HepG2 (cell line): Measurements from ENCODE around the gene FGD3. TPM values are rescaled to one million over a fixed set of nuclear protein-coding genes. Genes with fewer than 3 reads are reported as not detected.

Experiments used
- ATAC-seq: fragments of 200-7000 bp; cut with Tn5 transposase; 3 replicates; pipeline ENCODE4 v1.9.1; 2020; ENCODE audit warnings: mild to moderate bottlenecking, moderate library complexity
- BruUV-seq: library from RNA; stranded (reverse); fragments of 400-500 nt; replicated peaks from 2 replicates; lab custom pipeline; 2021; lab: Mats Ljungman, UMichigan
- CTCF ChIA-PET: fragments of 300-600 bp; formaldehyde crosslinking; extraction: SDS; loops from one replicate; lab custom pipeline; 2021; ENCODE audit warnings: low total read pairs, inconsistent platforms, low intra/inter-chr PET ratio; lab: Yijun Ruan, JAX
- POLR2A ChIA-PET: fragments of 350-600 bp; sonication (Branson Sonifier 250); formaldehyde crosslinking; loops from one replicate; lab custom pipeline; 2020; ENCODE audit warnings: antibody characterized with exemption, inconsistent platforms; lab: Yijun Ruan, JAX
- DNase-seq: peaks from one replicate; pipeline ENCODE4 v3.0.0-alpha.2; 2015; ENCODE audit warnings: low spot score
- FAIRE-seq: peaks from 3 replicates; lab custom pipeline; 2011; peaks lifted over from hg19 to GRCh38; lab: Jason Lieb, UNC
- H2AFZ ChIP-seq: one replicate; pipeline ENCODE4 v1.6.1; 2011; ENCODE audit warnings: low read length, inconsistent platforms
- H3K27ac ChIP-seq: fragments of 300-600 bp; 3 replicates; pipeline ENCODE4 v1.8.0; 2011; ENCODE audit warnings: mixed run types, mild to moderate bottlenecking, mixed read lengths, low read length, inconsistent platforms; ENCODE audit not compliant: insufficient read depth; ENCODE audit errors: extremely low read length
- H3K27me3 ChIP-seq, 2 experiments: fragments of 200-600 bp in 1 of 2; 2 replicates in 1 of 2; 3 replicates in 1 of 2; pipeline versions ENCODE4 v1.6.0 to v1.8.0; 2011; ENCODE audit warnings: low read length in 2 of 2, mild to moderate bottlenecking in 2 of 2, moderate library complexity in 2 of 2, inconsistent platforms in 1 of 2; ENCODE audit not compliant: insufficient read depth in 2 of 2, control insufficient read depth in 1 of 2
- H3K36me3 ChIP-seq, 2 experiments: fragments of 200-600 bp in 1 of 2; replicated peaks in 1 of 2; 2 replicates in 1 of 2; 3 replicates in 1 of 2; pipeline versions ENCODE4 v1.5.1 to v1.8.0; 2011; ENCODE audit warnings: low read length in 2 of 2, inconsistent platforms in 1 of 2; ENCODE audit not compliant: insufficient read depth in 2 of 2, control insufficient read depth in 1 of 2
- H3K4me1 ChIP-seq: 2 replicates; pipeline ENCODE4 v1.5.1; 2012; ENCODE audit warnings: low read length, inconsistent platforms; ENCODE audit not compliant: insufficient read depth
- H3K4me2 ChIP-seq: 2 replicates; pipeline ENCODE4 v1.6.0; 2011; ENCODE audit warnings: low read depth, low read length, inconsistent platforms
- H3K4me3 ChIP-seq, 3 experiments: fragments of 200-600 bp in 1 of 3; sonication (generic), shearing (Covaris generic) in 1 of 3; replicated peaks in 1 of 3; 2 replicates each; pipeline ENCODE4 v1.5.1; 2011 to 2016; ENCODE audit warnings: low read length in 3 of 3, inconsistent platforms in 2 of 3, low read depth in 2 of 3, mild to moderate bottlenecking in 2 of 3, control low read depth in 1 of 3, mixed read lengths in 1 of 3; ENCODE audit not compliant: insufficient read depth in 1 of 3
- H3K79me2 ChIP-seq: one replicate; pipeline ENCODE4 v1.6.1; 2011; ENCODE audit warnings: low read length, inconsistent platforms; ENCODE audit not compliant: insufficient read depth
- H3K9ac ChIP-seq: 2 replicates; pipeline ENCODE4 v1.6.0; 2011; ENCODE audit warnings: mild to moderate bottlenecking, low read depth, low read length, inconsistent platforms; ENCODE audit not compliant: insufficient read depth
- H3K9me3 ChIP-seq: 2 replicates; pipeline ENCODE4 v1.5.1; 2012; ENCODE audit warnings: mild to moderate bottlenecking, low read length
- H4K20me1 ChIP-seq: 2 replicates; pipeline ENCODE4 v1.6.0; 2011; ENCODE audit warnings: inconsistent platforms, mild to moderate bottlenecking, low read length, moderate library complexity; ENCODE audit not compliant: insufficient read depth
- AGO1 ChIP-seq: fragments of 200-400 bp; formaldehyde crosslinking; IDR thresholded peaks from 2 replicates; pipeline ENCODE4 v1.6.1; 2017; ENCODE audit warnings: mild to moderate bottlenecking, low read depth, low read length, moderate library complexity; ENCODE audit not compliant: poor library complexity, severe bottlenecking
- AGO2 ChIP-seq: fragments of 200-400 bp; formaldehyde crosslinking; optimal IDR thresholded peaks from 2 replicates; pipeline ENCODE3; 2017; ENCODE audit warnings: mild to moderate bottlenecking, low read depth, low read length, moderate library complexity
- DMAP1 ChIP-seq: IDR thresholded peaks from 2 replicates; pipeline ENCODE4 v1.6.1; 2016
- E2F1 ChIP-seq: sonication (generic); formaldehyde crosslinking; IDR thresholded peaks from 2 replicates; pipeline ENCODE4 v1.5.0; 2020; ENCODE audit warnings: missing genetic modification reagents
- HDAC2 ChIP-seq: sonication (generic); formaldehyde crosslinking; IDR thresholded peaks from 2 replicates; pipeline ENCODE4 v1.4.0; 2020; ENCODE audit warnings: missing genetic modification reagents
- NR3C1 ChIP-seq: sonication (generic); formaldehyde crosslinking; IDR thresholded peaks from 2 replicates; pipeline ENCODE4 v1.4.0; 2020; ENCODE audit warnings: missing genetic modification reagents
- PHF8 ChIP-seq: sonication (generic); formaldehyde crosslinking; IDR thresholded peaks from 2 replicates; pipeline ENCODE4 v1.5.0; 2020; ENCODE audit warnings: missing genetic modification reagents
- SKI ChIP-seq: fragments of 450-650 bp; IDR thresholded peaks from one replicate; pipeline ENCODE4 v1.6.1; 2018; ENCODE audit warnings: mild to moderate bottlenecking; ENCODE audit not compliant: partially characterized antibody
- TSC22D2 ChIP-seq: sonication (generic); formaldehyde crosslinking; IDR thresholded peaks from 2 replicates; pipeline ENCODE4 v1.5.1; 2020; ENCODE audit warnings: missing genetic modification reagents, mild to moderate bottlenecking, borderline replicate concordance
- U2AF1 ChIP-seq: fragments of 200-400 bp; formaldehyde crosslinking; optimal IDR thresholded peaks from 2 replicates; pipeline ENCODE3; 2017; ENCODE audit warnings: mild to moderate bottlenecking, low read depth, low read length
- ZBTB20 ChIP-seq: sonication (generic); formaldehyde crosslinking; IDR thresholded peaks from 2 replicates; pipeline ENCODE4 v1.8.1; 2023; ENCODE audit warnings: missing genetic modification reagents, low read depth, mild to moderate bottlenecking, borderline replicate concordance
- ZBTB21 ChIP-seq: sonication (generic); formaldehyde crosslinking; IDR thresholded peaks from 2 replicates; pipeline ENCODE4 v1.4.0; 2020; ENCODE audit warnings: missing genetic modification reagents
- ZBTB25 ChIP-seq: IDR thresholded peaks from 2 replicates; pipeline ENCODE4 v1.6.1; 2018; ENCODE audit warnings: missing genetic modification reagents
- ZBTB7B ChIP-seq: sonication (generic); formaldehyde crosslinking; IDR thresholded peaks from 2 replicates; pipeline ENCODE4 v1.4.0; 2020; ENCODE audit warnings: missing genetic modification reagents
- ZNF235 ChIP-seq: sonication (generic); formaldehyde crosslinking; IDR thresholded peaks from 2 replicates; pipeline ENCODE4 v1.8.1; 2023; ENCODE audit warnings: mild to moderate bottlenecking, missing genetic modification reagents, borderline replicate concordance
- ZNF383 ChIP-seq: sonication (generic); formaldehyde crosslinking; IDR thresholded peaks from 2 replicates; pipeline ENCODE4 v1.4.0; 2020; ENCODE audit warnings: missing genetic modification reagents, mild to moderate bottlenecking, borderline replicate concordance
- ZNF547 ChIP-seq: sonication (generic); formaldehyde crosslinking; IDR thresholded peaks from 2 replicates; pipeline ENCODE4 v1.5.1; 2020; ENCODE audit warnings: mild to moderate bottlenecking, missing genetic modification reagents
- ZNF607 ChIP-seq: sonication (generic); formaldehyde crosslinking; IDR thresholded peaks from 2 replicates; pipeline ENCODE4 v1.5.1; 2020; ENCODE audit warnings: missing genetic modification reagents, mild to moderate bottlenecking, borderline replicate concordance
- ZNF772 ChIP-seq: sonication (generic); formaldehyde crosslinking; IDR thresholded peaks from 2 replicates; pipeline ENCODE4 v1.5.0; 2020; ENCODE audit warnings: mild to moderate bottlenecking, missing genetic modification reagents
- WGBS: methylation state at CpG from one replicate; pipeline ENCODE4 v1.1.6; 2017; ENCODE audit warnings: low lambda C conversion rate; 5-methylcytosine and 5-hydroxymethylcytosine counted together
- in situ Hi-C: cut with HindIII; loops from 2 replicates; pipeline ENCODE4 v1.10.0; 2017; ENCODE audit warnings: low pct_unique_long_range_greater_than_20kb; ENCODE audit not compliant: extremely low pct_ligation_motif_present
- intact Hi-C: fragments of 100-400 bp; cut with micrococcal nuclease; formaldehyde crosslinking; loops from one replicate; pipeline ENCODE4 v1.10.0; 2022; ENCODE audit not compliant: unreplicated experiment
- polyA plus RNA-seq, 8 experiments: library from polyadenylated mRNA; depleted of rRNA in 3 of 8; stranded (reverse) in 7 of 8; unstranded in 1 of 8; fragments of >200 nt; fragmentation: Illumina TruSeq in 4 of 8; extraction: Trizol in 4 of 8; gene quantifications; 2 replicates each; pipeline versions ENCODE4 v1.2.1 to v1.2.3, GENCODE V29; 2011 to 2016; ENCODE audit warnings: low read depth in 4 of 8, missing spikeins in 1 of 8, mixed read lengths in 1 of 8; ENCODE audit not compliant: insufficient read depth in 1 of 8
- total RNA-seq, 5 experiments: library from RNA; depleted of rRNA; stranded (reverse); fragments of >200 nt; fragmentation: Illumina TruSeq; extraction: Trizol; gene quantifications; 2 replicates each; pipeline ENCODE4 v1.2.3, GENCODE V29; 2016; ENCODE audit warnings: low read depth in 1 of 5

Gene FGD3
- total and polyA plus RNA-seq, 2 of the 13 experiments (the other 11 are each of a cell fraction or from before 2014, with no cell fraction given), result 0.53 to 1.1 TPM

GRCh38 chr9:93061791-93062763 is 114.8 kb downstream of the FGD3 start (continued):
- TF ChIP-seq ZNF772 (CRISPR knock-in tag) (0 out of 2 replicates have a peak, but pooled peaks have one; percentile 30), ZNF383 (CRISPR knock-in tag) (no peak), AGO1 (no peak), SKI (peak; percentile 47)

GRCh38 chr9:93064392-93065134 is 117.2 kb downstream of the FGD3 start:
- ATAC-seq (no peak), DNase-seq (no peak), FAIRE-seq (no peak)
- H3K9ac ChIP-seq, result no peak overlapping the region
- no peaks in the 10 kb centered on the region for H3K9me3 ChIP-seq
- intact Hi-C loops, result no loop called here
- no peak overlapping the region for H3K4me2 ChIP-seq
- no peaks in the 10 kb centered on the region for H3K27me3 ChIP-seq
- H3K4me3 ChIP-seq, result no peak overlapping the region
- CTCF ChIA-PET, result no interaction called here
- 76% methylated on average over 5 of the region's 12 CpGs for WGBS
- no TSS peak for BruUV-seq
- POLR2A ChIA-PET, result no interaction called here
- H3K79me2 ChIP-seq, result no peaks in the 10 kb centered on the region
- in situ Hi-C loops, result no loop called here
- H3K27ac ChIP-seq, result no peak overlapping the region
- no peaks in the 10 kb centered on the region for H3K36me3 ChIP-seq
- no peaks in the 10 kb centered on the region for H4K20me1 ChIP-seq
- no peak overlapping the region for H2AFZ ChIP-seq
- H3K4me1 ChIP-seq, result peaks cover 38% of the 10 kb centered on the region
- TF ChIP-seq PHF8 (CRISPR knock-in tag) (no peak), DMAP1 (CRISPR knock-in tag) (no peak), ZBTB25 (CRISPR knock-in tag) (no peak), ZNF547 (no peak), HDAC2 (no peak), ZBTB20 (no peak), NR3C1 (no peak), ZNF235 (no peak), AGO2 (no peak), ZBTB21 (no peak), U2AF1 (no peak), TSC22D2 (CRISPR knock-in tag) (no peak), ZBTB7B (CRISPR knock-in tag) (no peak), E2F1 (CRISPR knock-in tag) (no peak), ZNF607 (no peak)
